HG02588 (cell line): Measurements from ENCODE around the gene RPL14.

ENCODE experiments used
- ATAC-seq: cut with Tn5 transposase; IDR thresholded peaks from one replicate; pipeline ENCODE4 v1.9.1; 2021; ENCODE audit warnings: mild to moderate bottlenecking, moderate library complexity; ENCODE audit not compliant: unreplicated experiment

RPL14 gene

GRCh38 chr3:40518067-40518466 lies 60.9 kb downstream of the RPL14 start:
- ATAC-seq, result no peak
